GM21737 (cell line): Measurements from ENCODE around the gene LHFPL3.
A peak's percentile ranks its signal among the peaks of the same experiment; 100 is the strongest.
"Not testable (repeated sequence)": the region's sequence is repeated elsewhere in the genome, so short reads cannot be mapped to it uniquely, and the experiment has no call there.

Experiments used
- ATAC-seq: cut with Tn5 transposase; IDR thresholded peaks from one replicate; pipeline ENCODE4 v1.9.1; 2021; ENCODE audit warnings: mild to moderate bottlenecking, moderate library complexity; ENCODE audit not compliant: unreplicated experiment

Gene LHFPL3

GRCh38 chr7:104886651-104887050 lies 558.2 kb downstream of the LHFPL3 start:
- no peak for ATAC-seq

GRCh38 chr7:104890216-104890615 lies 561.8 kb downstream of the LHFPL3 start:
- no peak for ATAC-seq

GRCh38 chr7:104891949-104892348 lies 563.5 kb downstream of the LHFPL3 start:
- ATAC-seq: no peak

- no peak for ATAC-seq
Measured at GRCh38 chr7:104894314-104894713, 565.9 kb downstream of the LHFPL3 start.

- no peak for ATAC-seq
Measured at GRCh38 chr7:104894726-104895521, 566.5 kb downstream of the LHFPL3 start.

- peak; percentile 34 for ATAC-seq
Measured at GRCh38 chr7:104895522-104896236, 567.3 kb downstream of the LHFPL3 start.

- no peak for ATAC-seq
Measured at GRCh38 chr7:104898434-104898833, 570.0 kb downstream of the LHFPL3 start.

- no peak for ATAC-seq
Measured at GRCh38 chr7:104900525-104901239, 572.3 kb downstream of the LHFPL3 start.

- ATAC-seq: no peak
Measured at GRCh38 chr7:104901240-104901619, 572.8 kb downstream of the LHFPL3 start.

- ATAC-seq: no peak
Measured at GRCh38 chr7:104902183-104902582, 573.8 kb downstream of the LHFPL3 start.

GRCh38 chr7:104903044-104903443 lies 574.6 kb downstream of the LHFPL3 start:
- no peak for ATAC-seq

GRCh38 chr7:104903846-104904245 lies 575.4 kb downstream of the LHFPL3 start:
- no peak for ATAC-seq

GRCh38 chr7:104906032-104906431 lies 577.6 kb downstream of the LHFPL3 start:
- ATAC-seq: no peak

GRCh38 chr7:104906556-104906955 lies 578.2 kb downstream of the LHFPL3 start:
- no peak for ATAC-seq

GRCh38 chr7:104908636-104909035 lies 580.2 kb downstream of the LHFPL3 start:
- no peak for ATAC-seq

- ATAC-seq: no peak
Measured at GRCh38 chr7:104909096-104909495, 580.7 kb downstream of the LHFPL3 start.

- no peak for ATAC-seq
Measured at GRCh38 chr7:104914421-104914820, 586.0 kb downstream of the LHFPL3 start.

GRCh38 chr7:104921596-104921995 lies 593.2 kb downstream of the LHFPL3 start:
- ATAC-seq: no peak

GRCh38 chr7:104922182-104923009 lies 594.0 kb downstream of the LHFPL3 start:
- ATAC-seq: no peak

GRCh38 chr7:104923010-104923421 lies 594.6 kb downstream of the LHFPL3 start:
- peak; percentile 94 for ATAC-seq

- not testable (repeated sequence) for ATAC-seq
Measured at GRCh38 chr7:104926189-104926588, 597.8 kb downstream of the LHFPL3 start.
